Measurements from ENCODE around the gene HOXB7. TPM values are rescaled to one million over a fixed set of nuclear protein-coding genes. Genes with fewer than 3 reads are reported as not detected.

Gene HOXB7
- total RNA-seq, 1 donor from 2014 or later: not detected

GRCh38 chr17:48582750-48583069 lies 28.1 kb downstream of the HOXB7 start:
- no peak for DNase-seq (ENCODE audit: extremely low spot score, unreplicated experiment)
- no peak for TF ChIP-seq CTCF (IDR thresholded peaks at IDR 0.05)
- Mint-ChIP-seq H3K9me3 (ENCODE audit: unreplicated experiment) (no peaks in the 10 kb centered on the region), H3K4me1 (ENCODE audit: unreplicated experiment) (peaks cover 16% of the 10 kb centered on the region), H3K4me3 (ENCODE audit: unreplicated experiment) (no peak overlapping the region), H3K36me3 (ENCODE audit: unreplicated experiment) (peaks cover 1% of the 10 kb centered on the region), H3K27ac (ENCODE audit: unreplicated experiment) (no peak overlapping the region), H3K27me3 (ENCODE audit: unreplicated experiment) (peaks cover 91% of the 10 kb centered on the region)

DNA sequence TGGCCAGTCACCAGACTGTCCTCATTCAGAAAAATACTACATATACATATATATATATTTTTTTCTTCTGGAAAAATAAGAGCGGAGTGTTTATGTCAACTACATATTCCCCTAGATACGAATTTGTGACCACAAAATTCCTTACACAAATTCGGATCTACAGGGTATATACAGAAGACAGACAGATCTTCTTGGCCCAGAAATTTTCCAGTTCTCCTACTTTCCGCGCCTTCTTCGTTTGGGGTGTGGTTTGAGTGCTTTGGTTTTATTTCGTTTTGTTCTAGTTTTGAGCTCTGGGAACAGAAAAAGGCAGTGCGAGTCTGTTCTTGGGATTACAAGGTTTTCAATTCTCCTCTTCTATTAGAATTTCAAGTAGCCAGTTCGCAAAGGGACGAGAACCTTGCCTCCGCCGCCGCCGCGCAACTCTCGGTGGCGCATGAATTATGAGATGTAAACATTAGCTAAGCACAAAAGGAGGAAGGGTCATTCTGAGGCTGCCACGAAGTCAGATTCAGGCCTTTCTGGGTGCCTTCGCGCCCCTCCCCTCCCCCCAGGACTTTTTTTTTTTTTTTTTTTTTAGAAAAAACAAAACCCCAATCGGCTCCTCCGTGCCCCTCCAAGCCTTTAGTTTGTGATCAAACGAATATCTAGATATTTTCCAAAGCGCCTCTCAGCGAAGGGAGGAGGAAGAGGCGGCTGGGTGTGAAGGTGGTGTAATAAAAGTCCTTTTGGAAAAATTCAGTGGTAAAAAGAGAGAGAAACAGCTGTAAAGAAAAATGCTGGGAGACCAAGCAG lies 30.9 kb downstream of the HOXB7 start:
- TF ChIP-seq CTCF (IDR thresholded peaks at IDR 0.05): no peak
- Mint-ChIP-seq H3K9me3 (ENCODE audit: unreplicated experiment) (no peaks in the 10 kb centered on the region), H3K27ac (ENCODE audit: unreplicated experiment) (no peak overlapping the region), H3K4me1 (ENCODE audit: unreplicated experiment) (peaks cover 5% of the 10 kb centered on the region), H3K4me3 (ENCODE audit: unreplicated experiment) (no peak overlapping the region), H3K36me3 (ENCODE audit: unreplicated experiment) (peaks cover 1% of the 10 kb centered on the region), H3K27me3 (ENCODE audit: unreplicated experiment) (peaks cover 88% of the 10 kb centered on the region)
- DNase-seq (ENCODE audit: extremely low spot score, unreplicated experiment): no peak

DNA sequence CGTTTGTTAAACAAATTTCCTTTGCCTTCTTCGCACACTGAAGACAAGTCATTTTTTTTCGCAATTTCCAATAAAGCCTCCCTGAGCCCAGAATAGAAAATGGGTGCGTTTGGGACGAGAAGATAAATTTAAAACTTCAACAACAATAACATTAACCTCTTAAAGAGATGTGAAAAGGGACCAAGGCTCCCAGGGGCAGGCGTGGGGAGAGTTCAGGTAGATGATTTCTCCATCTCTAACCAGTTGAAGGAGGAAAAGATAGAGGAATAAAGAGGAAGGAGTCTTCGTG lies 31.4 kb downstream of the HOXB7 start:
- no peak for DNase-seq (ENCODE audit: extremely low spot score, unreplicated experiment)
- Mint-ChIP-seq H3K36me3 (ENCODE audit: unreplicated experiment) (peaks cover 1% of the 10 kb centered on the region), H3K4me1 (ENCODE audit: unreplicated experiment) (peaks cover 3% of the 10 kb centered on the region), H3K4me3 (ENCODE audit: unreplicated experiment) (no peak overlapping the region), H3K27ac (ENCODE audit: unreplicated experiment) (no peak overlapping the region), H3K9me3 (ENCODE audit: unreplicated experiment) (no peaks in the 10 kb centered on the region), H3K27me3 (ENCODE audit: unreplicated experiment) (peaks cover 88% of the 10 kb centered on the region)
- TF ChIP-seq CTCF (IDR thresholded peaks at IDR 0.05): no peak

GRCh38 chr17:48578616-48579470 lies 32.0 kb downstream of the HOXB7 start:
- Mint-ChIP-seq H3K27ac (ENCODE audit: unreplicated experiment) (no peak overlapping the region), H3K9me3 (ENCODE audit: unreplicated experiment) (no peaks in the 10 kb centered on the region), H3K4me1 (ENCODE audit: unreplicated experiment) (peaks cover 3% of the 10 kb centered on the region), H3K27me3 (ENCODE audit: unreplicated experiment) (peaks cover 88% of the 10 kb centered on the region), H3K4me3 (ENCODE audit: unreplicated experiment) (no peak overlapping the region), H3K36me3 (ENCODE audit: unreplicated experiment) (peaks cover 1% of the 10 kb centered on the region)
- TF ChIP-seq CTCF (IDR thresholded peaks at IDR 0.05): no peak
- DNase-seq (ENCODE audit: extremely low spot score, unreplicated experiment): no peak

DNA sequence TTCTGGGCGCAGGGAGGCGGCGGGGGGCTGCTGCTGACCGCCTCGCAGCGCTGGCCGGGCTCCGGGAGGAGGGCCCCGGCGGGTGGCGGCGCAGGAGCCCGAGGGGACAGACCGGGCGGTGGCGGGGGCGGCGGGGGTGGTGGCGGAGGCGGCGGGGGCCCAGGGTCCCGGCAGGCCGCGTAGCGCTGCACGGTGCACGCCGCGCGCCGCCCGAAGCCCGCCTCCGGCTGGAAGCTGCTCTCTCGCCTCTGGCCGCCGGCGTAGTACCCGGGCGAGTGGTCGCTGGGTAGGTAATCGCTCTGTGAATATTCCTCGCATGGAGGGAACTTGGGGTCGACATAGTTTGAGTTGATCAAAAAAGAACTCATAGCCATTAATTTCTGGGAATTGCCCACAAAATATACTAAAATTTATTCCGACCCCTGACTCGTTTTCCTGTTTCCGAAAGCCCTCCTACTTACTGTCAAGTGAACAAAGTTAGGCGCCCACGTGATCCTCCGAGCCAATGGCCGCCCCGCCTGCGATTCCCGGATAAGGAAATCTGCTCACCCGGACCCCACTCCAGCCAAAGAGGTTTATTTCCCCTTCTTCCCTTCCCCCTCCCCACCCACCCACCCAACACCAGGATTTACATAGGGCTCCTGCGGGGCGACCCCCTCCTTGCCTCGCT lies 32.7 kb downstream of the HOXB7 start, which contains the start of gene HOXB4:
Gene HOXB4 (minus strand): TSS at position 405 of the 670 bp plus-strand sequence. CDS start 31 bp downstream, at position 374.
- H3K27ac Mint-ChIP-seq (ENCODE audit: unreplicated experiment): no peak within 1 kb of the TSS
- no peak within 1 kb of the TSS for H3K4me3 Mint-ChIP-seq (ENCODE audit: unreplicated experiment)
- peaks cover under 1% of the 10 kb centered on the region for H3K36me3 Mint-ChIP-seq (ENCODE audit: unreplicated experiment)
- H3K9me3 Mint-ChIP-seq (ENCODE audit: unreplicated experiment): no peaks in the 10 kb centered on the region
- peaks cover 3% of the 10 kb centered on the region for H3K4me1 Mint-ChIP-seq (ENCODE audit: unreplicated experiment)
- peaks cover 88% of the 10 kb centered on the region for H3K27me3 Mint-ChIP-seq (ENCODE audit: unreplicated experiment)
- TF ChIP-seq CTCF (IDR thresholded peaks at IDR 0.05): no peak
- DNase-seq (ENCODE audit: extremely low spot score, unreplicated experiment): no peak

All from osteocyte (in vitro differentiated cells).